HL-60 (cell line): ENCODE measurements around the gene SCAANT1.

ENCODE experiments used
- GABPA ChIP-seq: IDR thresholded peaks from 2 replicates; pipeline ENCODE4 v1.6.1; 2012; ENCODE audit warnings: low read depth
- TF ChIP-seq, protein P1 (sequence below): IDR thresholded peaks from one replicate; pipeline ENCODE4 v1.5.1; 2011; ENCODE audit warnings: low read length, control low read depth, inconsistent platforms; ENCODE audit not compliant: insufficient read depth

DNA sequence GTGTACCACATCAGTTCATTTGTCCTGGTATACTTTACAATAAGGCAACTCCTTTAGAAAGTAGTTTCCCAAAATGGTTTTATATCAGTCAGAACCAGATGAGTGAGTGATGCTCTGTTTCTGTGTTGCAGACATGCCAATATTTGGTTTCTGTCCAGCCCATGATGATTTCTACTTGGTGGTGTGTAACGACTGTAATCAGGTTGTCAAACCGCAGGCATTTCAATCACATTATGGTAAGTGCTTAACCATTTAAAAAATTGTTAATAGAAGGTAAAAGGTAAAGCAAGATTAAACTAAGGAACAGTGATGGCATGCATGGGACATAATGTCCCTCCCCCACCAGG lies 40.0 kb upstream of the SCAANT1 start:
- TF ChIP-seq, protein P1, sequence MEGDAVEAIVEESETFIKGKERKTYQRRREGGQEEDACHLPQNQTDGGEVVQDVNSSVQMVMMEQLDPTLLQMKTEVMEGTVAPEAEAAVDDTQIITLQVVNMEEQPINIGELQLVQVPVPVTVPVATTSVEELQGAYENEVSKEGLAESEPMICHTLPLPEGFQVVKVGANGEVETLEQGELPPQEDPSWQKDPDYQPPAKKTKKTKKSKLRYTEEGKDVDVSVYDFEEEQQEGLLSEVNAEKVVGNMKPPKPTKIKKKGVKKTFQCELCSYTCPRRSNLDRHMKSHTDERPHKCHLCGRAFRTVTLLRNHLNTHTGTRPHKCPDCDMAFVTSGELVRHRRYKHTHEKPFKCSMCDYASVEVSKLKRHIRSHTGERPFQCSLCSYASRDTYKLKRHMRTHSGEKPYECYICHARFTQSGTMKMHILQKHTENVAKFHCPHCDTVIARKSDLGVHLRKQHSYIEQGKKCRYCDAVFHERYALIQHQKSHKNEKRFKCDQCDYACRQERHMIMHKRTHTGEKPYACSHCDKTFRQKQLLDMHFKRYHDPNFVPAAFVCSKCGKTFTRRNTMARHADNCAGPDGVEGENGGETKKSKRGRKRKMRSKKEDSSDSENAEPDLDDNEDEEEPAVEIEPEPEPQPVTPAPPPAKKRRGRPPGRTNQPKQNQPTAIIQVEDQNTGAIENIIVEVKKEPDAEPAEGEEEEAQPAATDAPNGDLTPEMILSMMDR: no peak
- no peak for TF ChIP-seq GABPA
